ENCODE results near the gene PTP4A2. TPM values are rescaled to one million over a fixed set of nuclear protein-coding genes. Genes with fewer than 3 reads are reported as not detected.
"Not testable (repeated sequence)": the region's sequence is repeated elsewhere in the genome, so short reads cannot be mapped to it uniquely, and the experiment has no call there.

PTP4A2 gene
- total RNA-seq, 1 experiment from 2014 or later: 310 TPM

- in situ Hi-C loops (cut with HindIII; ENCODE audit: low pct_unique_long_range_greater_than_20kb, low sequenced_read_pairs): no loop called here
- DNase-seq (ENCODE audit: low read depth): no peak
Observed at GRCh38 chr1:31930836-31931592, 7.2 kb downstream of the PTP4A2 start.

GRCh38 chr1:31927661-31927980, 10.5 kb downstream of the PTP4A2 start:
- DNase-seq (ENCODE audit: low read depth): no peak
- in situ Hi-C loops (cut with HindIII; ENCODE audit: low pct_unique_long_range_greater_than_20kb, low sequenced_read_pairs): no loop called here

GRCh38 chr1:31926853-31927660, 11.1 kb downstream of the PTP4A2 start:
- no peak for DNase-seq (ENCODE audit: low read depth)
- in situ Hi-C loops (cut with HindIII; ENCODE audit: low pct_unique_long_range_greater_than_20kb, low sequenced_read_pairs): no loop called here

GRCh38 chr1:31926252-31926651, 11.9 kb downstream of the PTP4A2 start:
- in situ Hi-C loops (cut with HindIII; ENCODE audit: low pct_unique_long_range_greater_than_20kb, low sequenced_read_pairs): no loop called here
- DNase-seq (ENCODE audit: low read depth): no peak

GRCh38 chr1:31925824-31926223, 12.3 kb downstream of the PTP4A2 start:
- in situ Hi-C loops (cut with HindIII; ENCODE audit: low pct_unique_long_range_greater_than_20kb, low sequenced_read_pairs); DNase-seq (ENCODE audit: low read depth): not testable (repeated sequence)

GRCh38 chr1:31924839-31925238, 13.3 kb downstream of the PTP4A2 start:
- DNase-seq (ENCODE audit: low read depth): no peak
- in situ Hi-C loops (cut with HindIII; ENCODE audit: low pct_unique_long_range_greater_than_20kb, low sequenced_read_pairs): no loop called here

GRCh38 chr1:31923901-31924535, 14.2 kb downstream of the PTP4A2 start:
- in situ Hi-C loops (cut with HindIII; ENCODE audit: low pct_unique_long_range_greater_than_20kb, low sequenced_read_pairs): no loop called here
- no peak for DNase-seq (ENCODE audit: low read depth)

GRCh38 chr1:31920956-31921355, 17.2 kb downstream of the PTP4A2 start:
- DNase-seq (ENCODE audit: low read depth): no peak

GRCh38 chr1:31919591-31919990, 18.6 kb downstream of the PTP4A2 start:
- in situ Hi-C loops (cut with HindIII; ENCODE audit: low pct_unique_long_range_greater_than_20kb, low sequenced_read_pairs): no loop called here
- no peak for DNase-seq (ENCODE audit: low read depth)

More at GRCh38 chr1:31920956-31921355, 17.2 kb downstream of the PTP4A2 start:
- in situ Hi-C loops (cut with HindIII; ENCODE audit: low pct_unique_long_range_greater_than_20kb, low sequenced_read_pairs): no loop called here

- no peak for DNase-seq (ENCODE audit: low read depth)
- in situ Hi-C loops (cut with HindIII; ENCODE audit: low pct_unique_long_range_greater_than_20kb, low sequenced_read_pairs): no loop called here
Observed at GRCh38 chr1:31915438-31915837, 22.7 kb downstream of the PTP4A2 start.

- no peak for DNase-seq (ENCODE audit: low read depth)
- in situ Hi-C loops (cut with HindIII; ENCODE audit: low pct_unique_long_range_greater_than_20kb, low sequenced_read_pairs): no loop called here
Observed at GRCh38 chr1:31913968-31914367, 24.2 kb downstream of the PTP4A2 start.

- DNase-seq (ENCODE audit: low read depth): no peak
- in situ Hi-C loops (cut with HindIII; ENCODE audit: low pct_unique_long_range_greater_than_20kb, low sequenced_read_pairs): no loop called here
Observed at GRCh38 chr1:31912839-31913239, 25.3 kb downstream of the PTP4A2 start.

GRCh38 chr1:31911994-31912780, 26.0 kb downstream of the PTP4A2 start:
- in situ Hi-C loops (cut with HindIII; ENCODE audit: low pct_unique_long_range_greater_than_20kb, low sequenced_read_pairs): no loop called here
- no peak for DNase-seq (ENCODE audit: low read depth)

GRCh38 chr1:31910933-31911332, 27.2 kb downstream of the PTP4A2 start:
- DNase-seq (ENCODE audit: low read depth): no peak
- in situ Hi-C loops (cut with HindIII; ENCODE audit: low pct_unique_long_range_greater_than_20kb, low sequenced_read_pairs): no loop called here

- in situ Hi-C loops (cut with HindIII; ENCODE audit: low pct_unique_long_range_greater_than_20kb, low sequenced_read_pairs): no loop called here
Observed at GRCh38 chr1:31909691-31910090, 28.5 kb downstream of the PTP4A2 start.

GRCh38 chr1:31906557-31906956, 31.6 kb downstream of the PTP4A2 start:
- in situ Hi-C loops (cut with HindIII; ENCODE audit: low pct_unique_long_range_greater_than_20kb, low sequenced_read_pairs): no loop called here
- DNase-seq (ENCODE audit: low read depth): no peak

More at GRCh38 chr1:31909691-31910090, 28.5 kb downstream of the PTP4A2 start:
- DNase-seq (ENCODE audit: low read depth): no peak

- in situ Hi-C loops (cut with HindIII; ENCODE audit: low pct_unique_long_range_greater_than_20kb, low sequenced_read_pairs): no loop called here
Observed at GRCh38 chr1:31905681-31906080, 32.5 kb downstream of the PTP4A2 start.

GRCh38 chr1:31905093-31905509, 33.1 kb downstream of the PTP4A2 start:
- no peak for DNase-seq (ENCODE audit: low read depth)
- in situ Hi-C loops (cut with HindIII; ENCODE audit: low pct_unique_long_range_greater_than_20kb, low sequenced_read_pairs): no loop called here

More at GRCh38 chr1:31905681-31906080, 32.5 kb downstream of the PTP4A2 start:
- DNase-seq (ENCODE audit: low read depth): no peak

All from Caki2 (cell line).